GM13977 (cell line): ENCODE results near the gene ACIN1.

Experiments
- DNase-seq: peaks from one replicate; pipeline ENCODE4 v3.0.0; 2012; ENCODE audit warnings: low spot score
- in situ Hi-C: fragments of 300-500 bp; cut with MboI; formaldehyde crosslinking; loops from one replicate; pipeline ENCODE4 v1.12.0; 2022; ENCODE audit warnings: low sequenced_read_pairs, low pct_unique_long_range_greater_than_20kb, mixed read lengths, inconsistent platforms; ENCODE audit not compliant: unreplicated experiment
- TF ChIP-seq, protein P1 (sequence below): IDR thresholded peaks from 2 replicates; pipeline ENCODE4 v1.5.1; 2012; ENCODE audit warnings: mild to moderate bottlenecking, control low read depth; ENCODE audit not compliant: insufficient read depth; ENCODE audit errors: extremely low read depth, missing control alignments

The ACIN1 gene

DNA sequence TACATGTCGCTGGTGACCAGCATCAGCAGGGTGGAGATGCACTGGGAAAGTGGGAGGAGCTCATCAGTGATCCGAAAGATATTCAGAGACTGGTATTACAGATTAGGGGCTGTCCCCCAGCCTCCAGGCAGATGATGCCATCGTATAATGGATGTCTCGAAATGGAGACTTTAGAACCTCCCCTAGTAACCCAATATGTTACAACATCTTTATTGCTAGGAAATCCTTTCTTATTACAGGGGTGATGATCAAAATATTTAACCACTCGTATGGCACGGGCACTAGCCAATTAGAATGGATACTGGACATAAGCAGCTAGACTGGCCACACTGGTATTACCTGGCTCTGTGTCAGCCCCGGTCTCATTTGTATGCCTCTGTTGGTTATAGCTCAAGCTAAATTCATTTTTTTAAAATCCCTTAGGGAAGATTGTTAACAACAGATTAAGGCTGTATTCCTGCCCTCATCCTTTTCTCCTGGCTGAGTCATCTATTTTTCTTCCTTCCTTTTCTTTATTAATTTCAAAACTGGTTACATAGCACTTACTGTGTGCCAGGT is 34.9 kb upstream of the ACIN1 start:
- in situ Hi-C loops, result loop anchor here (10.0 kb wide), 1 partner anchor 55 kb away; the partner anchor contains the start of gene SLC7A8
- TF ChIP-seq, protein P1, sequence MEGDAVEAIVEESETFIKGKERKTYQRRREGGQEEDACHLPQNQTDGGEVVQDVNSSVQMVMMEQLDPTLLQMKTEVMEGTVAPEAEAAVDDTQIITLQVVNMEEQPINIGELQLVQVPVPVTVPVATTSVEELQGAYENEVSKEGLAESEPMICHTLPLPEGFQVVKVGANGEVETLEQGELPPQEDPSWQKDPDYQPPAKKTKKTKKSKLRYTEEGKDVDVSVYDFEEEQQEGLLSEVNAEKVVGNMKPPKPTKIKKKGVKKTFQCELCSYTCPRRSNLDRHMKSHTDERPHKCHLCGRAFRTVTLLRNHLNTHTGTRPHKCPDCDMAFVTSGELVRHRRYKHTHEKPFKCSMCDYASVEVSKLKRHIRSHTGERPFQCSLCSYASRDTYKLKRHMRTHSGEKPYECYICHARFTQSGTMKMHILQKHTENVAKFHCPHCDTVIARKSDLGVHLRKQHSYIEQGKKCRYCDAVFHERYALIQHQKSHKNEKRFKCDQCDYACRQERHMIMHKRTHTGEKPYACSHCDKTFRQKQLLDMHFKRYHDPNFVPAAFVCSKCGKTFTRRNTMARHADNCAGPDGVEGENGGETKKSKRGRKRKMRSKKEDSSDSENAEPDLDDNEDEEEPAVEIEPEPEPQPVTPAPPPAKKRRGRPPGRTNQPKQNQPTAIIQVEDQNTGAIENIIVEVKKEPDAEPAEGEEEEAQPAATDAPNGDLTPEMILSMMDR, result no peak
- no peak for DNase-seq

DNA sequence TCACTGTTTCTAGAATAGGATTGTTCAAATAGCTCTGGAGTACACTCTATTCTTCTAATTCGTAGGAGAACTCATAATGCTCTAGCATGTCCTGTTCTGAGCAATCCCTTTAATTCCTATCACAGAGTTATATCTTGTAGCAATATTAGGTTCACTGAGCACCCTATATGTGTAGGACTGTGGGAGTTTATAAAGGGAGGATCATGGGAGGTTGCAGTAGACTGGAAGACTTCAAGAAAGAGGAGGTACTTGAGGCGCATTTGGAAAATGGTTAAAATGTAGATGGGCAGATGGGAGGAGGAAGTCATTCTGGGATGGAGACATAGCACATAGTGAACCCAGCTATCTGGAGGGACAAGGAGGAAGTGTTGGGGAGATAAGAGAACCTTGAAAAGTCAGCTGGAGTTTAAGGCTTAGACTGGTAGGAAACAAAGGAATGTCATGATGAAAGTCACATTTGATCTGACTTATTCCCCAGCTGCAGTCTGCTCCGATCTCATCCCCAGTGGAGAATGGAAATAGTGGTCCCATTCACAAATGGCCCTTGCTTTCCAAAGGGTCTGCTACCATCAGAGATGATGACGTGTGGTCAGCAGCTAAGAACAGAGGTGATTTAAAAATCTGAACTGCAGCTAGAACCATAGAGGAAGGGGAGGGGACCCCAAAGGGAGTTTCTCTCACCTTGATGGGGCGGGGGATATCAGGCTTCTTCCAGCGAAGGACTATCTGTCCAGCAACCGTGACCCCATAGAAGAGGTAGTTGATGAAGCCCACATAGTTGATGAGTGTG is 34.2 kb upstream of the ACIN1 start:
- no peak for DNase-seq
- in situ Hi-C loops, result loop anchor here (10.0 kb wide), 1 partner anchor 56 kb away; the partner anchor contains the start of gene SLC7A8
- TF ChIP-seq, protein P1, result no peak

DNA sequence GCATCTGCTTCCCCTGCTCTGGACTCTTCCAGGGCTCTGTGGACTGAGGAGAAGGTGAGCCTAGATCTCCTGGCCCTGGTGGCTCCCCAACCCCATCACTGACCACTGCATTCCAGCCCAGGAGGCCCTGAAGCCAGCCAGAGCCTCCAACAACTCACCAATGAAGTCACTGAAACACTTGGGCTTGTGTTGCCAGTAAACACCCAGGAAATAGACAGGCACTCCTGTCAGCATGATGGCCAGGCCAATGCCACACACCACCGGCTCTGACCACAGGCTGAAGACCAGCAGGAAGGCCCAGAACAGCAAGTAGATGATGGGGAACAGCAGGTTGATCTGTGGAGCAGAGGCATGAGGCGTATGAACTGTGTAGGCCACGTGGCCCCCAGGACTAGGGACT is 32.9 kb upstream of the ACIN1 start:
- TF ChIP-seq, protein P1, result no peak
- in situ Hi-C loops, result loop anchor here (10.0 kb wide), 1 partner anchor 57 kb away; the partner anchor contains the start of gene SLC7A8
- DNase-seq, result no peak

DNA sequence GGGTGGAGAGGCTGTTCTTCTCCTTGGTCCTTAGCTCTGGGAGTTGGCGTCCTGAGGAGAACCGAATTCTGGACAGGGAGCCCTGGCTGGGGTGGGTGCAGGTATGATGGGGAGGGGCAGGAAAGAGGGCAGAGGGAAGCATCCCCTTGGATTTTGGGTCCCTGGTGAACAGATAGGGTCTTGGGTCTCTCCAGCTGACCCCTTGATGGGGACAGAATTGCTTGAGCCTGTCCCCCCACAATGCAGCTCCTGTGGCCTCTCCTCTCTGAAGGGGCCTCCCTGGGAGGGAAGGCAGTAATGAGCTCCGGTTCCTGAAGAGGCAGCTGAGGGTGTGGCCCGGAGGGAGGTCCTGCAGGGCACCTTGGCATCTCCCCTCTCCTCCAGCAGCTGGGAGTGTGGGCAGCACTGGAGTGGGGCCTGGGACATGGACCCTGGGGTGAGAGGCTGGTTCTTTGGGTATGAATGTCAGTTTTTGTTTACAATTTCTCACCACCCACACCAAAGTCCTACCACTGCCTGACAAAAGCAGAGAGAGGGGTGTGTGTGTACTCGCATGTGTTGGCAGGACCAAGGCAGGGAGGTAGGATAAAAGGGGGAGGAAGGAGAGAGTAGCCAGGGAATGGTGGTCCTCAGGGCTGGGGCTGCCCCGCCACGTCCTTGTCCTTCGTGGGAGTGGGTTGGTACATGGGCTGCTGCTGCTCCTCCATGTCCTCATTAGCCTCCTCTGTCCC is 31.8 kb upstream of the ACIN1 start:
- TF ChIP-seq, protein P1, result no peak
- in situ Hi-C loops, result loop anchor here (10.0 kb wide), 1 partner anchor 58 kb away; the partner anchor contains the start of gene SLC7A8
- no peak for DNase-seq

DNA sequence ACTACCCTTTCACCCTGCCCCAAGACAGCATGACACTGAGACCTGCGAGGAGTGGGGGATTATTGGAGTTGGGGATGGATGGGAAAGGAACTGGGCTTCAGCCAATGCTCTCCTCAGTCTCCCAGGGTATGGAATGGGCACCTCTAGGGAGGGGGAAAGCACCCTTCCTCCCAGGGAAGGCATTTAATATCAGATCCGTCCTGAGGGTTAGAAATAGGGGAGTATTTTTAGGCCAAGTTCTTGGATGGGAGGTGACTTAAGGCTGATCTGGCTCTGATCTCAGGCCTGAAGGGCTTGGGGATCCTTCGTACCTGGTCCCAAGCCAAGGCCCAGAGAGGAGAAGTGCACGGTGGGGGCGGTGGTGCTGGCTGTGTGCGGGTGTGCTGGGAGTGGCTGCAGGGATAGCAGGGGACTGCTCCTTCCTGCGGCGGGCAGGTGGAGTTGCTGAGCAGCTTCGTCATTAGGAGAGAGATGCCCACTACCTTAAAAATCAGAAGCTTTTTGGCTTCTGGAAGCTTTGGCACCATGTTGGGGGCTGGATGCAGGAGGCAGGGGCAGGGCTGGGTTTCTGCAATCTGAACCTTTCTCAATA is 31.1 kb upstream of the ACIN1 start:
- in situ Hi-C loops, result loop anchor here (10.0 kb wide), 1 partner anchor 59 kb away; the partner anchor contains the start of gene SLC7A8
- DNase-seq, result no peak
- TF ChIP-seq, protein P1, result no peak

DNA sequence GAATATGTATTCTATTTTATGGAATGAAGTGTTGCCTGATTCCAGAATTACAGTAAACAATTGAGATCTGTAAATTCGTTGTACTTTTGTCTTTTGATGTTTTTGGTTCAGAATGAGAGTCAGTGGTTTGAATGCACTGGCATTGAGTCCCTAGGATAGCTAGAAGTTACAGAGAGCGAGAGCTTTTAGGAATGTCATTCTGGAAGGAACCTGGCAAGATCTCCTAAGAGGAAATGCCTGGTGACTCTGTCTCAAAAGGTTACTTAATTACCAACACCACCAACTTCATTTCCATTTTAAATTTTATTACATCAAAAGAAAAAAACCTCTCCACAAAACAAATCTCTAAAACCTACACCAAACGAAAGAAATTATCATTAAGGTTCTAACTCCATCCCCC is 30.1 kb upstream of the ACIN1 start:
- TF ChIP-seq, protein P1, result no peak
- no peak for DNase-seq
- in situ Hi-C loops, result loop anchor here (10.0 kb wide), 1 partner anchor 60 kb away; the partner anchor contains the start of gene SLC7A8
